ENCODE measurements around the gene SHB. TPM values are rescaled to one million over a fixed set of nuclear protein-coding genes. Genes with fewer than 3 reads are reported as not detected.

The SHB gene
- total RNA-seq, 4 donors from 2014 or later, result 12.3 to 22.9 (median 16.3) TPM

DNA sequence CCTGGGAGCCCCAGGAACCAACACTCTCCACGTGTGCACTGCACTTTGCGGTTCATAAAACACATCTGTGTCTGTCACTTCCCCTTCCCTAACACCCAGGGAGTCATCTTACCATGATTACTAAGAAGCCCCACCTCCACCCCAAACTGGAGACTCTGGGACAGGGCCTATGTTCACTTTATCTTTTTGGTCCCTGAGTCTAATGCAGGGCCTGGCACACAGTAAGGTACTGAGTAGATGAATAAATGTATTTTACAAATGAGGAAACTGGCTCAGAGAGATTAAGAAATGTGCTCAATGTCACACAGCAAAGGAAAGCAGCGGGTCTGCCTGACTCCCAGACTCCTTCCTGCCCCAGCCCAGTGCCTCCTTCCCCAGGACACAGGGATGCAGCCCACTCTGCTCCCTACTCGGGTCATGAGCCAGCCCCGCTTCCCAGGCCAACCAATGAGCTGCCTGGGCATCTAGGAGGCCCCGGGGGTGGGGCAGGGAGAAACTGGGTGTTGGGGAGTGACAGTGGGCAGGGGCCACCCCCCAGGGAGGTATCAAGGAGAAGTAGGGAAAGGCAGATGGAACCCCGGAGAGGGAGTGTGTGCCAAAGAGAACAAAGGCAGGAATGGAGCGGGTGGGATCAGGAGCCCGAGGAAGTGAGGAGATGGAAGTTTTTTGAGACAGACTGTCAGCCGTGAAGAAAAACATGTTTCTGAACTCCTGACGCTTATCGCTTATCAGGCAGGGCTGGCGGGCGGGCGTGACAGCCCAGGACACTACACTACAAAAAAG is 30.5 kb downstream of the SHB start:
- H3K27ac ChIP-seq, result no peak overlapping the region
- TF ChIP-seq POLR2A (IDR thresholded peaks at IDR 0.05) (no peak), POLR2AphosphoS5 (IDR thresholded peaks at IDR 0.05) (no peak), EP300 (IDR thresholded peaks at IDR 0.05) (no peak)
- TF ChIP-seq, protein P1, sequence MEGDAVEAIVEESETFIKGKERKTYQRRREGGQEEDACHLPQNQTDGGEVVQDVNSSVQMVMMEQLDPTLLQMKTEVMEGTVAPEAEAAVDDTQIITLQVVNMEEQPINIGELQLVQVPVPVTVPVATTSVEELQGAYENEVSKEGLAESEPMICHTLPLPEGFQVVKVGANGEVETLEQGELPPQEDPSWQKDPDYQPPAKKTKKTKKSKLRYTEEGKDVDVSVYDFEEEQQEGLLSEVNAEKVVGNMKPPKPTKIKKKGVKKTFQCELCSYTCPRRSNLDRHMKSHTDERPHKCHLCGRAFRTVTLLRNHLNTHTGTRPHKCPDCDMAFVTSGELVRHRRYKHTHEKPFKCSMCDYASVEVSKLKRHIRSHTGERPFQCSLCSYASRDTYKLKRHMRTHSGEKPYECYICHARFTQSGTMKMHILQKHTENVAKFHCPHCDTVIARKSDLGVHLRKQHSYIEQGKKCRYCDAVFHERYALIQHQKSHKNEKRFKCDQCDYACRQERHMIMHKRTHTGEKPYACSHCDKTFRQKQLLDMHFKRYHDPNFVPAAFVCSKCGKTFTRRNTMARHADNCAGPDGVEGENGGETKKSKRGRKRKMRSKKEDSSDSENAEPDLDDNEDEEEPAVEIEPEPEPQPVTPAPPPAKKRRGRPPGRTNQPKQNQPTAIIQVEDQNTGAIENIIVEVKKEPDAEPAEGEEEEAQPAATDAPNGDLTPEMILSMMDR (IDR thresholded peaks at IDR 0.05), result no peak

GRCh38 chr9:38037981-38038306 is 31.1 kb downstream of the SHB start:
- no peaks in the 10 kb centered on the region for H3K36me3 ChIP-seq
- no peak for DNase-seq (ENCODE audit: low spot score in 2 of 2)
- WGBS, result 98% methylated on average over 4 of the region's 5 CpGs
- no peaks in the 10 kb centered on the region for H3K27me3 ChIP-seq
- TF ChIP-seq, protein P1 (IDR thresholded peaks at IDR 0.05), result no peak
- TF ChIP-seq POLR2A (IDR thresholded peaks at IDR 0.05) (no peak), EP300 (IDR thresholded peaks at IDR 0.05) (no peak), POLR2AphosphoS5 (IDR thresholded peaks at IDR 0.05) (no peak)
- no peaks in the 10 kb centered on the region for H3K9me3 ChIP-seq
- H3K4me3 ChIP-seq, result no peak overlapping the region
- H3K27ac ChIP-seq, result no peak overlapping the region
- H3K4me1 ChIP-seq, result peaks cover 75% of the 10 kb centered on the region

More for the DNA sequence above, 30.5 kb downstream of the SHB start:
- Histone ChIP-seq H3K4me3 (no peak overlapping the region), H3K9me3 (no peaks in the 10 kb centered on the region), H3K4me1 (peaks cover 75% of the 10 kb centered on the region), H3K36me3 (no peaks in the 10 kb centered on the region), H3K27me3 (no peaks in the 10 kb centered on the region)
- WGBS, result 77% methylated on average over 15 of the region's 15 CpGs
- no peak for DNase-seq (ENCODE audit: low spot score in 2 of 2)

GRCh38 chr9:38036359-38037084 is 32.5 kb downstream of the SHB start:
- Histone ChIP-seq H3K36me3 (no peaks in the 10 kb centered on the region), H3K9me3 (no peaks in the 10 kb centered on the region), H3K27me3 (no peaks in the 10 kb centered on the region), H3K4me3 (no peak overlapping the region), H3K4me1 (peaks cover 75% of the 10 kb centered on the region), H3K27ac (no peak overlapping the region)
- TF ChIP-seq EP300 (IDR thresholded peaks at IDR 0.05) (no peak), POLR2AphosphoS5 (IDR thresholded peaks at IDR 0.05) (no peak), POLR2A (IDR thresholded peaks at IDR 0.05) (no peak)
- TF ChIP-seq, protein P1 (IDR thresholded peaks at IDR 0.05), result no peak
- DNase-seq (ENCODE audit: low spot score in 2 of 2), result no peak
- WGBS, result 55% methylated on average over 8 of the region's 12 CpGs

- no peaks in the 10 kb centered on the region for H3K27me3 ChIP-seq
- no peaks in the 10 kb centered on the region for H3K36me3 ChIP-seq
- peaks cover 72% of the 10 kb centered on the region for H3K4me1 ChIP-seq
- TF ChIP-seq POLR2A (IDR thresholded peaks at IDR 0.05) (no peak), POLR2AphosphoS5 (IDR thresholded peaks at IDR 0.05) (no peak), EP300 (IDR thresholded peaks at IDR 0.05) (no peak)
- TF ChIP-seq, protein P1 (IDR thresholded peaks at IDR 0.05), result no peak
- no peaks in the 10 kb centered on the region for H3K9me3 ChIP-seq
- H3K27ac ChIP-seq, result no peak overlapping the region
- no peak overlapping the region for H3K4me3 ChIP-seq
- DNase-seq (ENCODE audit: low spot score in 2 of 2), result no peak
- WGBS, result 63% methylated on average over 8 of the region's 8 CpGs
Measured at GRCh38 chr9:38035873-38036272, 33.2 kb downstream of the SHB start.

DNA sequence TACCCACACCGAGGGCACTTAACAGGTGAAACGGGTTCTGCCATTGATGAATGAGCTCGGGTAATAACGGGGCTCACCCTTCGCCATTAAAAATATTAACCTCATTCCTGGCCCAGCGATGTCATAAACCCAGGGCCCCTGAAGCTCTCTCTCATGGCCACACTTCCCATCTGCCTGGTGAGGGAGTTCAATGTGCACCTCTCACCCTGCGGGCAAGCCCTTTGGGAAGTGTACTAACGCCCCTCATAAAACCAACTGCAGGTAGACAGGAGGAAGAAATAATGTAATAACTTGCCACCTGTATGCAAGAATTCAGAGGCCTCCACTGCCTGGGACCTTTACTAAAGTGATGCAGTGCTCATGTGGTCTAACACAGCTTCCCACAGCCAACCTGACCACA is 35.1 kb downstream of the SHB start:
- Histone ChIP-seq H3K27me3 (no peaks in the 10 kb centered on the region), H3K9me3 (no peaks in the 10 kb centered on the region), H3K27ac (no peak overlapping the region), H3K4me1 (peaks cover 54% of the 10 kb centered on the region), H3K4me3 (no peak overlapping the region), H3K36me3 (no peaks in the 10 kb centered on the region)
- 95% methylated on average over 8 of the region's 8 CpGs for WGBS
- TF ChIP-seq POLR2A (IDR thresholded peaks at IDR 0.05) (no peak), EP300 (IDR thresholded peaks at IDR 0.05) (no peak), POLR2AphosphoS5 (IDR thresholded peaks at IDR 0.05) (no peak)
- TF ChIP-seq, protein P1 (IDR thresholded peaks at IDR 0.05), result no peak
- no peak for DNase-seq (ENCODE audit: low spot score in 2 of 2)
